ENCODE results near the gene ARHGAP27.

DNA sequence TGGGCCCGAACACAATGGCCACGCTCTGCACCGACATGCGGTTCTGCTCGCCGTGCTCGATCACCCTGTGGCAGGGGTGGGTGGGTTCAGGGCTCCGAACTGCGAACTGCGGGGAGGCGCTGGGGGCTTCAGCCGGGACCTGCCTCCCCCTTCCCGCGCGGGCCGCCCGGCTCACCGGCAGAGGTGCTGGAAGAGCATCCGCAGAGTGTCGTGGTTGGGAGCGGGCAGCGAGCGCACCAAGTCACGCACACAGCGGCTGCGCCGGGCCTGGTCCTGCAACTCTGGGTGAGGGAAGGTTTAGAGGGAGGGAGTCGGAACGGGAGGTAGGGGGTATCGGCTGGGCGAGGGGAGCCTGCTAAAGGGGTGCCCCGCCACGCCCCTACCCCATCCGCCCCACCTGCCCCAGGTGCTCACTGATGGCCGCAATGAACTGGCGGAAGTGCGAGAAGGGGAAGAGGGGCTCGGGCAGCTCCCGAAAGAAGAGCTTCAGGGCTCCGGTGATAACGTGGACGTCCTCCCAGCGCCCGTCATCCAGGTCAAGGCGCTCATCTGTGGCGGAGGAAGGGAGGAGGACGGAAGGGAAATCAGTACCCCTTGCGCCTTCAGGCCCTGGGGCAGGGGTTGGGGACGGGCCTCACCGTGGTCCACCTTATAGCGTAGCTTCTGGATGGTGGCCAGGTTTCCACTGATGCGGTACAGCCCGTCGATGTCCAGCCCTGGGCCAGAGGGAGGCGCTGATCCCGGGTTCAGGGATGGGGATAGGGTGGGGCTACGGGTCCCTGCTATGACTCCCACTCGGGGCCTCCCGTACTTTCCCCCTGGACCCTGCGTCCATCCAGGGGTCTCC is 36.9 kb downstream of the ARHGAP27 start:
- no peak for TF ChIP-seq POLR2A (IDR thresholded peaks at IDR 0.05)
- no peak for TF ChIP-seq CTCF (IDR thresholded peaks at IDR 0.05)
